Frontal cortex (tissue), 4 donors: ENCODE data around the gene CORIN. TPM values are rescaled to one million over a fixed set of nuclear protein-coding genes. Genes with fewer than 3 reads are reported as not detected.
"Not testable (repeated sequence)": the region's sequence is repeated elsewhere in the genome, so short reads cannot be mapped to it uniquely, and the experiment has no call there.

Experiments
- DNase-seq, 2 donors: peaks; one replicate each; pipeline ENCODE4 v3.0.0; 2012; ENCODE audit warnings: low spot score in 2 of 2
- FAIRE-seq: peaks from 2 replicates; lab custom pipeline; 2012; peaks lifted over from hg19 to GRCh38; lab: Jason Lieb, UNC
- total RNA-seq: library from RNA; depleted of rRNA; stranded (reverse); fragments of >200 nt; gene quantifications from one replicate; pipeline ENCODE4 v1.2.3, GENCODE V29; 2014
- donor health status: control.
- donor health status: control.
- donor health status: control.

The CORIN gene
- total RNA-seq, 1 donor from 2014 or later = 0.82 TPM

- FAIRE-seq (no peak), DNase-seq (no peak)
Measured at GRCh38 chr4:47615385-47615784, 222.5 kb downstream of the CORIN start.

GRCh38 chr4:47612116-47613023, 225.5 kb downstream of the CORIN start:
- DNase-seq (no peak), FAIRE-seq (no peak)

GRCh38 chr4:47606482-47606881, 231.4 kb downstream of the CORIN start:
- FAIRE-seq (no peak), DNase-seq (no peak)

GRCh38 chr4:47598896-47599295, 239.0 kb downstream of the CORIN start:
- DNase-seq (no peak), FAIRE-seq (no peak)

GRCh38 chr4:47598320-47598719, 239.5 kb downstream of the CORIN start:
- FAIRE-seq (no peak), DNase-seq (no peak)

GRCh38 chr4:47597696-47598095, 240.2 kb downstream of the CORIN start:
- DNase-seq (no peak), FAIRE-seq (no peak)

GRCh38 chr4:47590325-47590724, 247.5 kb downstream of the CORIN start:
- FAIRE-seq = no peak
- DNase-seq = no peak

- no peak for FAIRE-seq
- no peak for DNase-seq
Measured at GRCh38 chr4:47579235-47579634, 258.6 kb downstream of the CORIN start.

- DNase-seq (peak in 1 of 2 donors; percentile 12), FAIRE-seq (no peak)
Measured at GRCh38 chr4:47577779-47578553, 259.9 kb downstream of the CORIN start.

- FAIRE-seq = no peak
- no peak for DNase-seq
Measured at GRCh38 chr4:47572981-47573380, 264.9 kb downstream of the CORIN start.

- DNase-seq = no peak
- no peak for FAIRE-seq
Measured at GRCh38 chr4:47570816-47571215, 267.1 kb downstream of the CORIN start.

- no peak for DNase-seq
- no peak for FAIRE-seq
Measured at GRCh38 chr4:47567511-47567910, 270.4 kb downstream of the CORIN start.

GRCh38 chr4:47566969-47567368, 270.9 kb downstream of the CORIN start:
- DNase-seq (no peak), FAIRE-seq (no peak)

GRCh38 chr4:47566566-47566965, 271.3 kb downstream of the CORIN start:
- no peak for FAIRE-seq

GRCh38 chr4:47562297-47562696, 275.6 kb downstream of the CORIN start:
- FAIRE-seq (no peak), DNase-seq (no peak)

More at GRCh38 chr4:47566566-47566965, 271.3 kb downstream of the CORIN start:
- no peak for DNase-seq

GRCh38 chr4:47561331-47561730, 276.5 kb downstream of the CORIN start:
- no peak for FAIRE-seq
- DNase-seq = no peak

- FAIRE-seq = no peak
- no peak for DNase-seq
Measured at GRCh38 chr4:47560682-47561081, 277.2 kb downstream of the CORIN start.

- DNase-seq (no peak), FAIRE-seq (peak; percentile 91)
Measured at GRCh38 chr4:47557255-47557654, 280.6 kb downstream of the CORIN start.

GRCh38 chr4:47555920-47556319, 281.9 kb downstream of the CORIN start:
- FAIRE-seq, DNase-seq: not testable (repeated sequence)

GRCh38 chr4:47553329-47554125, 284.3 kb downstream of the CORIN start:
- DNase-seq (no peak), FAIRE-seq (no peak)
